A549 treated with GW870086 at 1 μM for 4 hours (cell line): Measurements from ENCODE around the gene LRRC10. TPM values are rescaled to one million over a fixed set of nuclear protein-coding genes. Genes with fewer than 3 reads are reported as not detected.

Experiments
- total RNA-seq: library from RNA; stranded (reverse); fragments of 200-300 nt; extraction: Qiagen RNA extraction; gene quantifications from 5 replicates; pipeline ENCODE4 v1.2.3, GENCODE V29; 2022; ENCODE audit warnings: low read depth

The LRRC10 gene
- not detected in 5 replicates for total RNA-seq

GRCh38 chr12:69610729-69611128 lies at the start of gene LRRC10:
TSS of gene LRRC10 (minus strand) at chr12:69610907. CDS start at chr12:69610838, 69 bp downstream.

GRCh38 chr12:69585189-69586062 lies 25.3 kb downstream of the LRRC10 start, which contains the start of gene CCT2:
TSS of gene CCT2 (plus strand) at chr12:69585459. CDS start at chr12:69585522, 63 bp downstream.

Other genes starting within 250 kb of the LRRC10 start
- 7.7 to 13.6 TPM (median 11.5 TPM) in 5 replicates for gene FRS2, start 140.5 kb downstream of the LRRC10 start, total RNA-seq
- gene CCT2, start 25.4 kb downstream of the LRRC10 start, total RNA-seq = 281 to 366 TPM (median 304 TPM) in 5 replicates
- gene BEST3, start 88.4 kb upstream of the LRRC10 start, total RNA-seq = 0.97 to 1.5 TPM (median 1.2 TPM) in 5 replicates
- gene RAB3IP, start 128.0 kb upstream of the LRRC10 start, total RNA-seq = 12.4 to 18.0 TPM (median 16.5 TPM) in 5 replicates
- gene MYRFL, start 214.3 kb upstream of the LRRC10 start, total RNA-seq = 0.10 to 0.31 TPM in 2 of 5 replicates, not detected in the others